ENCODE results near the gene CTSC. TPM values are rescaled to one million over a fixed set of nuclear protein-coding genes. Genes with fewer than 3 reads are reported as not detected.

The CTSC gene
- polyA plus RNA-seq, 3 donors = 150 to 415 (median 284) TPM

- Histone ChIP-seq H3K4me1 (ENCODE audit: control insufficient read depth in 1 of 2, insufficient read depth in 2 of 2, low read length in 2 of 2) (peaks cover 19 to 30% of the 10 kb centered on the region in 2 donors), H3K9ac (ENCODE audit: insufficient read depth, low read length, poor library complexity, severe bottlenecking) (no peak overlapping the region), H3K27me3 (ENCODE audit: control insufficient read depth in 2 of 2, insufficient read depth in 2 of 2, low read length in 2 of 2) (no peaks in the 10 kb centered on the region), H2AFZ (ENCODE audit: insufficient read depth, low read depth, low read length, poor library complexity, severe bottlenecking) (no peak overlapping the region), H3K9me3 (replicated peaks in 1 of 2; ENCODE audit: control insufficient read depth in 1 of 2, insufficient read depth in 1 of 2, low read length in 2 of 2) (no peaks in the 10 kb centered on the region), H4K20me1 (ENCODE audit: insufficient read depth, low read length) (no peaks in the 10 kb centered on the region), H3K79me2 (ENCODE audit: insufficient read depth, low read length) (no peaks in the 10 kb centered on the region), H3K4me3 (replicated peaks in 1 of 3; ENCODE audit: low read depth in 2 of 3, low read length in 3 of 3) (no peak overlapping the region), H3K4me2 (replicated peaks; ENCODE audit: extremely low read depth, low read length, poor library complexity, severe bottlenecking) (no peak overlapping the region), H3K27ac (ENCODE audit: low read depth in 1 of 2, low read length in 2 of 2) (no peak overlapping the region), H3K36me3 (replicated peaks in 1 of 2; ENCODE audit: control insufficient read depth in 1 of 2, insufficient read depth in 2 of 2, low read length in 2 of 2) (no peaks in the 10 kb centered on the region)
- 100% methylated on average over 1 of the region's 1 CpG for WGBS (ENCODE audit: insufficient coverage)
- TF ChIP-seq CTCF (IDR thresholded peaks at IDR 0.05) = no peak
- Mint-ChIP-seq H3K27ac (no peak overlapping the region), H3K4me1 (peaks cover 37% of the 10 kb centered on the region), H3K4me3 (no peak overlapping the region), H3K36me3 (peaks cover 2 to 6% of the 10 kb centered on the region in 2 donors), H3K9me3 (no peaks in the 10 kb centered on the region), H3K27me3 (ENCODE audit: low read depth in 3 of 3) (peaks cover 0 to 2% (median 0%) of the 10 kb centered on the region in 3 donors)
- intact Hi-C loops (cut with micrococcal nuclease) = no loop called here
- no peak for DNase-seq
These were observed 8.4 kb upstream of the CTSC start for GRCh38 chr11:88345949-88346348.

GRCh38 chr11:88345408-88345807, 7.9 kb upstream of the CTSC start:
- Histone ChIP-seq H3K27me3 (ENCODE audit: control insufficient read depth in 2 of 2, insufficient read depth in 2 of 2, low read length in 2 of 2) (no peaks in the 10 kb centered on the region), H3K27ac (ENCODE audit: low read depth in 1 of 2, low read length in 2 of 2) (peak overlapping the region in 1 of 2 donors; percentile 18), H2AFZ (ENCODE audit: insufficient read depth, low read depth, low read length, poor library complexity, severe bottlenecking) (no peak overlapping the region), H3K9me3 (replicated peaks in 1 of 2; ENCODE audit: control insufficient read depth in 1 of 2, insufficient read depth in 1 of 2, low read length in 2 of 2) (no peaks in the 10 kb centered on the region), H3K4me2 (replicated peaks; ENCODE audit: extremely low read depth, low read length, poor library complexity, severe bottlenecking) (peak overlapping the region; percentile 58), H3K4me3 (replicated peaks in 1 of 3; ENCODE audit: low read depth in 2 of 3, low read length in 3 of 3) (peak overlapping the region in 1 of 3 experiments; percentile 16), H3K9ac (ENCODE audit: insufficient read depth, low read length, poor library complexity, severe bottlenecking) (no peak overlapping the region), H3K4me1 (ENCODE audit: control insufficient read depth in 1 of 2, insufficient read depth in 2 of 2, low read length in 2 of 2) (peaks cover 19 to 30% of the 10 kb centered on the region in 2 donors), H3K36me3 (replicated peaks in 1 of 2; ENCODE audit: control insufficient read depth in 1 of 2, insufficient read depth in 2 of 2, low read length in 2 of 2) (no peaks in the 10 kb centered on the region), H3K79me2 (ENCODE audit: insufficient read depth, low read length) (no peaks in the 10 kb centered on the region), H4K20me1 (ENCODE audit: insufficient read depth, low read length) (no peaks in the 10 kb centered on the region)
- intact Hi-C loops (cut with micrococcal nuclease) = no loop called here
- DNase-seq = peak in 2 of 3 donors; percentile 13 to 27
- peaks cover 2 to 6% of the 10 kb centered on the region in 2 donors for H3K36me3 Mint-ChIP-seq
- H3K27me3 Mint-ChIP-seq (ENCODE audit: low read depth in 3 of 3) = peaks cover 0 to 2% (median 0%) of the 10 kb centered on the region in 3 donors
- no peak for TF ChIP-seq CTCF (IDR thresholded peaks at IDR 0.05)
- H3K4me3 Mint-ChIP-seq = no peak overlapping the region
- H3K9me3 Mint-ChIP-seq = no peaks in the 10 kb centered on the region
- no CpG with 5 or more reads among the region's 2 CpGs for WGBS (ENCODE audit: insufficient coverage)
- peaks cover 37% of the 10 kb centered on the region for H3K4me1 Mint-ChIP-seq
- peak overlapping the region in 1 of 7 donors; percentile 28 for H3K27ac Mint-ChIP-seq

Data from CD14-positive monocyte (primary cell).